ENCODE results near the gene DNAH17.

- TF ChIP-seq, protein P1, sequence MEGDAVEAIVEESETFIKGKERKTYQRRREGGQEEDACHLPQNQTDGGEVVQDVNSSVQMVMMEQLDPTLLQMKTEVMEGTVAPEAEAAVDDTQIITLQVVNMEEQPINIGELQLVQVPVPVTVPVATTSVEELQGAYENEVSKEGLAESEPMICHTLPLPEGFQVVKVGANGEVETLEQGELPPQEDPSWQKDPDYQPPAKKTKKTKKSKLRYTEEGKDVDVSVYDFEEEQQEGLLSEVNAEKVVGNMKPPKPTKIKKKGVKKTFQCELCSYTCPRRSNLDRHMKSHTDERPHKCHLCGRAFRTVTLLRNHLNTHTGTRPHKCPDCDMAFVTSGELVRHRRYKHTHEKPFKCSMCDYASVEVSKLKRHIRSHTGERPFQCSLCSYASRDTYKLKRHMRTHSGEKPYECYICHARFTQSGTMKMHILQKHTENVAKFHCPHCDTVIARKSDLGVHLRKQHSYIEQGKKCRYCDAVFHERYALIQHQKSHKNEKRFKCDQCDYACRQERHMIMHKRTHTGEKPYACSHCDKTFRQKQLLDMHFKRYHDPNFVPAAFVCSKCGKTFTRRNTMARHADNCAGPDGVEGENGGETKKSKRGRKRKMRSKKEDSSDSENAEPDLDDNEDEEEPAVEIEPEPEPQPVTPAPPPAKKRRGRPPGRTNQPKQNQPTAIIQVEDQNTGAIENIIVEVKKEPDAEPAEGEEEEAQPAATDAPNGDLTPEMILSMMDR (IDR thresholded peaks at IDR 0.05): no peak
- TF ChIP-seq EP300 (IDR thresholded peaks at IDR 0.05): no peak
These were observed 127.1 kb downstream of the DNAH17 start for GRCh38 chr17:78449983-78450595.
